Measurements from ENCODE around the gene ASAH2B.
"Not testable (repeated sequence)": the region's sequence is repeated elsewhere in the genome, so short reads cannot be mapped to it uniquely, and the experiment has no call there.

ASAH2B gene

DNA sequence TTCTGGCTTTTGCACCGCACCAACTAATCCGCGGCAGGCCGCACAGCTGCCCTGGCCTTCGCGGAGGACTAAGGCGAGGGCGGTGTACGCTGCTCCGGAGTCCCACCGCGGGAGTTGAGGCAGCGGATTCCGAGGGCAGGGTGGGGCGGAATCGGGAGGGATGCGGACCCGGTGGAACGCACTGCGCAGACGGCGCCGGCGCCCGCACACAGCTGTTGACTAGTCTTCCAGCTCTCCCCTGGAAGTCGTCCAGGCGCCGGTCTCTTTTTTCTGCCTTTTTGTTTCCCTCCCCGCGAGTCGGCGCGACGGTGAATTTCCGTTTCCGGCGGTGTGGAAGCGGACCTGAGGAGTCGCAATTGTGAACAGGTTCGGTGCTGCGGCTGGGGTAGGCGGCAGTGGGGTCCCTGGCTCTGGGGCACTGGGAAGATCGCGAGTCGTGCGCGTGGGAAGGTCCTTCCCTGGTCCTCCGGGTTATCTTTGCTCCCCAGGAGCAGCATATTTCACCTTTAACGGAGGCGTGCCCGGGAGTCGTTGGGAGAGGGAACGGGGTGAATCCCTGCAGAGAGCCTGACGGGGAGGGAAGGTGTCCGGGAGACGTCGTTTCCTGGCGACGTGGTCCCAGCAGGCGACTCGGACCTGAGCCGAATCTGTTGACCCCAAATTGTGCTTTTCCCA lies at the start of gene ASAH2B:
Gene ASAH2B (plus strand): TSS at position 319 of the 675 bp plus-strand sequence. CDS start 5,195 bp downstream, outside the sequence.
- FAIRE-seq = no peak
- DNase-seq (ENCODE audit: low spot score) = peak; percentile 23

DNA sequence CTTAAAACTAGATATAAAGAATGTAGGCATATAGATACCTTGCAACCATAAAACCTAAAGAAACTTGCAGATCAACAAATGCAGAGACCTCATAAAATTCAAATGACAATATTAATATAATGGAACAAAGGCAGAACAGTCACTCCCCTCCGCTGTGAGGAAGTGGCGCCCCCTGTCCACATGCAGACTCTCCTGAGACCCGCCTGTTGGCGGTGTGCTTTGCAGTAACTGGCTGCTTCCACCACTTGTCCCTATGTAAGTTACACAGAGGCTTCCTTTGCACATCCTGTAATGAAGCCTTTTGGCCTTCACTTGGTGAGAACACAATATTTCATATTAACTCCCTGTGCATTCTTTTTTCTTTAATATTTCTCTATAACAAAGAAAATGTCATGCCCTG lies 41.9 kb upstream of the ASAH2B start:
- not testable (repeated sequence) for FAIRE-seq; DNase-seq (ENCODE audit: low spot score)

DNA sequence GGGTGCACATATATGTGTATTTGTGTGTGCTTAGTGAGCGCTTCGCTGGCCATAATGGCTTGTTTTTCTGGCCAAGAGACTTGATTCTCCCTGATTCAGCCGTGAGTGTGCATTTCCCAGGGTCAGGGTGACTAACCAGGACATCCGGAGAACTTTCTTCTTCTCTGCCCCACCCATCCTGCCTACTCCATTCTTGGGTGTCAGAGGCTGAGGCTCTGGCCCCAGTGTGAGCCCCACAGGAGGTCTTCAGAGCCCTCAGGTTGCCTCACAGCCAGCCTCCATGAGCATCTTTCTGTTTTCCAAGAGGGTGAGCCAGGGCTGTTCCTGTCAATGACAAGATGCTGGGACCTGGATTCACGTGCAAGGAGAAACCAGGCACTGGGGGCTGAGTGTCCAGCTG lies 37.8 kb upstream of the ASAH2B start:
- peak; percentile 14 for FAIRE-seq
- DNase-seq (ENCODE audit: low spot score) = not testable (repeated sequence)

DNA sequence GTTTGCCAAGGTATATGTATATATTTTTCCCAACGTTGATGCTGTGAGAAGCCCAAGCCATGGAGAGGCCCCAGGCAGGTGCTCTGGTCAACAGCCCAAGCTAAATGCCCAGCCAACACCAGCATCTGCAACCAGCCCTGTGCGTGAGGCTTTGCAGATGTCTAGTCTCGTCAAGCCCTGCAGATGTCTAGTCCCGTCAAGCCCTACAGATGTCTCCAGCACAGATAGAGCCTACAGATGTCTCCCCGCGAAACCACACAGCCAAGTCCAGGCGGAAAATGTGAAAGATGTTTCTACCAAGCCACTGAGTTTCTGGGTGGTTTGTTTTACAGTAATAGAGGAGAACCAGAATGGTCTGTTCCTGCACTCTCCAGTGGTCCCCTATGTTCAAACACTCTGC lies 36.7 kb upstream of the ASAH2B start:
- not testable (repeated sequence) for DNase-seq (ENCODE audit: low spot score); FAIRE-seq

DNA sequence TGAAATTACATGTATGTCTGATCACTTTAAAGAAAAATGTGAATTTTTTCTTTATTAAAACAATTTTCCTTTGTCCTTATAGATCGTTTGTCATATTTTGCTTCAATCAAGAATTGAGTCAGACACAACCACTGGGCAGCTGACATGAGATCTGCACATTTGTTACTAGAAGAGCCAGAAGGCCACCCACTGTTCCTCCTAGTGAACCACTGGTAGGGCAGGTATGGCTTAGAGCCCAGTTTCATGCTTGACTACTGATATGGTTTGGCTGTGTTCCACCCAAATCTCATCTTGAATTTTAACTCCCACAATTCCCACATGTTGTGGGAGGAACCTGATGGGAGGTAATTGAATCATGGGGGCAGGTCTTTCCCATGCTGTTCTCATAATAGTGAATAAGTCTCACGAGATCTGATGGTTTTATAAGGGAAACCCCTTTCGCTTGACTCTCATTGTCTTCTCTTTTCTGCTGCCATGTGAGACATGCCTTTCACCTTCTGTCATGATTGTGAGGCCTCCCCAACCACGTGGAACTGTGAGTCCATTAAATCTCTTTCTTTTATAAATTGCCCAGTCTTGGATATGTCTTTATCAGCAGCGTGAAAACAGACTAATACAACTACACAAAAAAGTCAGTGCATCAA lies 35.2 kb upstream of the ASAH2B start:
- FAIRE-seq (peak; percentile 97), DNase-seq (ENCODE audit: low spot score) (peak; percentile 60)

DNA sequence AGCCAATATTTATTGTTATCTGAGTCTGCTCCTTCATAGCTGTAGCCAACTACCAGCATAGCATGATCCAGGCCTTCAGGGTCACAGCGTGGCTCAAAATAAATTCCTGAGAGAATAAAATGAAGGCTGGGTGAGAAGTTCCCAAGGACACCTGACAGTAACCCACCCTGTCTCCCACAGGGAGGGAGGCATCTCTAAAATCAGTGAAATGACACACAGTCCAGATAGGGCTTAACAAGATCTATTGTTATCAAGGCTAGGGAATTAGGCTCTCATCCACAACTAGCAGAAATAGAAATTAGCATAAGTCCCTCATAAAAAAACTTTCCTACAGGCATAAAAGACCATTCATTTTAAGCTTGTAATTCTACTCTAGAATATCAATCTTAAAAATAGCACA lies 33.7 kb upstream of the ASAH2B start:
- not testable (repeated sequence) for FAIRE-seq; DNase-seq (ENCODE audit: low spot score)

GRCh38 chr10:50710241-50710640 lies 29.5 kb upstream of the ASAH2B start:
- FAIRE-seq = not testable (repeated sequence)

DNA sequence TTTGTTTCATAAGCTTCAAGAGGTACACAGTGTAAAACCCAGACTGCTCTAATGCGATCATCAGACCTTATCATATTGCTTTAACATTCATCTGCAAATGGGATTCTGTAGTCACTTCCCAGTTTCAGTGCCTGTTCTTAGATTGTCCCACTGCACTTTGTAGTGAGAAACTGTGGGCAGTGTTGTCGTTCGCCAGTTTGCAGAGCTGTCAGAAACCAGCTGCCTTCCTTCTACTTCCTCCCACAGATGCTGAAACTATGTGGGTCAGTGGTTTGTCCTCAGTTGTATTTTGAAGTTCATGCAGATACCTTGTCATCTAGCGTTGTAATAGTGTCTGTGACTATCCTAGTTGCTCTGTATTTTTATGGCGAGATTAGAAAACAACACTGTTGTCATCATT lies 15.9 kb upstream of the ASAH2B start:
- FAIRE-seq; DNase-seq (ENCODE audit: low spot score): not testable (repeated sequence)

More at GRCh38 chr10:50710241-50710640, 29.5 kb upstream of the ASAH2B start:
- DNase-seq (ENCODE audit: low spot score) = not testable (repeated sequence)

DNA sequence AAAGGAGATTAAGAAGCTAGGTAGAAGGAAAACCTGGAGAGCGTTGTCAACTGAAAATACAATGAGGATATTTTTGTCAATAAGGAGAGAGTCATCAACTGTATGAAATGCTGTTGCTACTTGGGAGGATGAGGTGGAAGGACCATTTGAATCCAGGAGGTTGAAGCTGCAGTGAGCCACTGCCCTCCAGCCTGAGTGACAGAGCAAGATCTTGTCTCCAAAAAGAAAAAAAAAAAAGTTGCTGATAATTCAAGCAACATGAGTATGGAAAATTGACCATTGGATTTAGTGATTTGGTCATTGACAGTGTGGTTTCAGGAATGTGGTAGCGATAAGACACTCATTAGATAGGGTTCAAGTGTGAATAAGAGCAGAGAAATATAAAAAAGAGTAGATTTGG lies 11.6 kb upstream of the ASAH2B start:
- FAIRE-seq; DNase-seq (ENCODE audit: low spot score): not testable (repeated sequence)

DNA sequence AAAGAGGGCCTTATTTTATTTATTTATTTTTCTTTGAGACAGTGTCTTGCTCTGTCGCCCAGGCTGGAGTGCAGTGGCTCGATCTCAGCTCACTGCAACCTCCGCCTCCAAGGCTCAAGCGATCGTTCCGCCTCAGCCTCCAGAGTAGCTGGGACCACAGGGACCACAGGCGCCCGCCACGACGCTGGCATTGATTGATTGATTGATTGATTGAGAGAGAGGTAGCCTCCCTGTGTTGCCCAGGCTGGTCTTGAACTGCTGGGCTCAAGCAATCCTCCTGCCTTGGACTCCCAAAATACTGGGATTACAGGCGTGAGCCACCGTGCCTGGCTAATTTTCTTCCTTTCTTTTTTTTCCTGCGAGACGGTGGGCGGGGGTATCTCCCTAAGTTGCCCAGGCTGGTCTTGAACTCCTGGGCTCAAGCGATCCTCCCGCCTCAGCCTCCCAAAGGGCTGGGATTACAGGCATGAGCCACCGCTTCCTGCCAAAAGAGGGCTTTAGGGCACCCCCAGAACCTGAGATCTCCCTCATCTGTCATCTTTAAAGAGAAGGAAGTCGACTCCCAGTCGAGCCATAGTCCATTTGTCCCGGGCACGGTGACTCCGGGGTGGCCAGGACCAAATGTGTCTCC lies 634 bp upstream of the ASAH2B start:
- DNase-seq (ENCODE audit: low spot score); FAIRE-seq: not testable (repeated sequence)

GRCh38 chr10:50740293-50740648 lies 535 bp downstream of the ASAH2B start:
- no peak for FAIRE-seq
- peak; percentile 68 for DNase-seq (ENCODE audit: low spot score)

- not testable (repeated sequence) for DNase-seq (ENCODE audit: low spot score); FAIRE-seq
These were observed 3.1 kb downstream of the ASAH2B start for GRCh38 chr10:50742820-50743219.

DNA sequence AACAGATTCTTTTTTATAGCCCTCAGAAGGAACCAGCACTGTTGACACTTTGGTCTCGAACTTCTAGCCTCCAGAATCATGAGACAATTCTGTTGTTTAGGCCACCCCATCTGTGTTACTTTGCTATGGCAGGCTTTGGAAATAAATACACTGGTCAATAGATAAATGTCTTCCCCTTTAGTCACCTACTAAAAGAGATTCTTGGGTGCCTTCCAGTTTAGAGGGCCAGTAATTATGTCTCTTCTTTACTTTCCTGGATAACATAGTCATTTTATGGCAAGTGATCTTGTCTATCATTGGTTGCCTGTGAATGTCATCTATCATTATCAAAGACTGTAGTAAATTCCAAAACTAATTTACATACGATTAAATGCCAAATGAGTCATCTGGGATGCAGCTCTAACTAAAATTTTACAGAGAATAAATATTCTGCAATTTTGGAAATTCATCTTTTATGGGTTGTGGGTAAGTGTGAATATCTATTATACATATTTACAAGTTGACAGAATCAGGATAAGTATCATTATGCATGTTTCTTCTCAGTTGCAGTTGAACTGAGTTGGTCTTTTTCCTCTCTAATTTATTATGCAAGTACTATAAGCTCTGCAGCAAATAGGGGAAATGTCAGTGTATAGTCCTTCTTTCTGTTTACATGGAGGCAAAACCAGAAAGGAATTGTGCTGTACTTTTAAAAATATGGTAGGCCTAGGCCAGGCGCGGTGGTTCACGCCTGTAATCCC lies 27.2 kb downstream of the ASAH2B start:
- not testable (repeated sequence) for FAIRE-seq; DNase-seq (ENCODE audit: low spot score)

DNA sequence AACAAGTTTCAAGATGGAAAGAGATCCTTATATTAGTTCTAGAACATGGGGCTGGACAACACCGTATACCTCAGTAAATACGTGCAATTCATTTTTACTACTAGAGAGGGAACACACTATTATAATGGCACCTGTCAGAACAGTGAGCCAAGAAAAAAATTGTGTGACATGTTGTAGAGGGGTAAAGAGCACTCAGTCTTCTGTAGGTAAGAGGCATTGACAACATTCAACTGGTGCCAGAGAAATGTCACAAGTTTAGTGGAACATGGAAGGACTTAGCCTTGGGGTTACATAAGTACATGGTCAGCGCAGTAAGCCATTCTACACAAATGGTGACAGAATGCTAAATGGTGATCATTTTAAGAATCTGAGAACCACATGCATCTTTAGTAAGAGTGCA lies 32.3 kb downstream of the ASAH2B start:
- DNase-seq (ENCODE audit: low spot score); FAIRE-seq: not testable (repeated sequence)

- not testable (repeated sequence) for DNase-seq (ENCODE audit: low spot score); FAIRE-seq
These were observed 35.1 kb downstream of the ASAH2B start for GRCh38 chr10:50774868-50775267.

GRCh38 chr10:50780036-50780435 lies 40.3 kb downstream of the ASAH2B start:
- not testable (repeated sequence) for FAIRE-seq; DNase-seq (ENCODE audit: low spot score)

- not testable (repeated sequence) for FAIRE-seq
- peak; percentile 1 for DNase-seq (ENCODE audit: low spot score)
These were observed 42.3 kb downstream of the ASAH2B start for GRCh38 chr10:50782017-50782416.

GRCh38 chr10:50787962-50788361 lies 48.2 kb downstream of the ASAH2B start:
- FAIRE-seq = not testable (repeated sequence)

DNA sequence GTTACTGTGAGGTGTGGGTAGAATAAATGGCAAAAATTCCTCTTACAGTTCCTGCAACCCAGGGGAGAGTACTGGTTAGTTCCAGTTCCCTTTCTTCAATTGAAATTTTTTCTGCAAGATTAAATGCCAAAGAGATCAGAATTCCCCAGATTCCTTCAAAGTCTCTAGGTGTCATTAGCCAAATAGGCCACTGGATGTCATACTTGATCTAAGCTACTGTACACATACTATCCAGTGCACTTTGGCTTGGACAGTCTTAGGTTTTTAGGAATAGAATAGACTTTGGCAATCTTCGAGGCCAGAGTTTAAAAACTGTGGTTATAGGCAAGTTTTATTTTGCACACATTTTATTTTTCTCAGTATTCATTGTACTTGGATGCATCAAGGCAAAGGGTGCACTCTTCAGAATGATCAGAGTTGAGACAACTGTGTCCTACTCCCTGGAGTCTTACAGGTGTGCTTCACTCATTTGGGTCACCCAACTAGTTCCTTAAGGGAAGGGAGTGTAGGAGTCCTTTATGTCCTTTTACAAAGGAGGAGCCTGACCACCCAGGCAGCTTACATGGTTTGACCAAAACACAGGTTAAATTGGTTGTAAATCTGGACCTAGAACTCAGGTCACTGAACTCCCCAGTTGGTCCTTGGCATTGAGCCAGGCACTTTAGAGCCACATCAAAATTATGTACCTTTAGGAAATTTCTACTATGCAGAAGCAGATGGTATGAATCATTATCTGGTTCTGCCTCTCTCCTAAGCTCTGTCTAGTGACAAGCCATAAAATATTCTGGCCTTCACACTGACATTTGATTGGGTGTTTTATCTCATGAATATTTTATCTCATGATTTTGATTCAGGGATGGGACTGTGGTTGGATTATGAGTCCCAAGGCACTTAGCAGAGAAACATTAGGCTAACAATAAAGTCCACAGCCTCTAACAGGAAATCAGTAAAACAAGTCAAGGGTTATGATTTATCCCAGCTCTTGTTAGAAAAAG lies 49.5 kb downstream of the ASAH2B start:
- DNase-seq (ENCODE audit: low spot score) (peak; percentile 35), FAIRE-seq (no peak)

More at GRCh38 chr10:50787962-50788361, 48.2 kb downstream of the ASAH2B start:
- DNase-seq (ENCODE audit: low spot score) = not testable (repeated sequence)

DNA sequence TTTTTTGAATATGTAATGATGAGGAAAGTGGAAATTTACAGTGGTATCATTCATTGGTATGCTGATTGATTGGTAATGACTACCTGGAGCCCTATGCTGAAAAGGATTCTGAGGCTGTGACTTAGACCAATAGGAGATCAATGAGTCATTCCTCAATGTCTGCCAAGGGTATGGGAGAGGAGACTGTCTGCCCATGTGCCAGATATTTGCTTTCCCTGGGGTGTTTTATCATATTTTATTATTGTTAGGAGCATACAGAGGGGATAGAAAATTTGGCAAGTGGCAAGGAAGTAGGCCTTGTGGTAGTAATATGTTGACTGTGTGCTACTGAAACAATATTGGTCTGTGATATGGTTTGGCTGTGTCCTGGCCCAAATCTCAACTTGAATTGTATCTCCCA lies 54.8 kb downstream of the ASAH2B start:
- no peak for FAIRE-seq
- DNase-seq (ENCODE audit: low spot score) = no peak
